Psoas muscle (tissue), 8 donors: ENCODE data around the gene NOTCH4. TPM values are rescaled to one million over a fixed set of nuclear protein-coding genes. Genes with fewer than 3 reads are reported as not detected.
"Not testable (repeated sequence)": the region's sequence is repeated elsewhere in the genome, so short reads cannot be mapped to it uniquely, and the experiment has no call there.

Experiments used
- ATAC-seq, 4 donors: fragments of 200-7000 bp; cut with Tn5 transposase; one replicate each; pipeline ENCODE4 v1.9.1; 2020; ENCODE audit warnings: moderate library complexity in 3 of 4, mild to moderate bottlenecking in 2 of 4
- DNase-seq, 2 donors: peaks; one replicate each; pipeline ENCODE4 v3.0.0-alpha.2; 2020
- H3K27ac ChIP-seq: fragments of 200-600 bp; one replicate; pipeline ENCODE4 v1.8.0; 2022
- H3K27me3 ChIP-seq, 3 donors: fragments of 200-600 bp in 1 of 3; one replicate each; pipeline versions ENCODE4 v1.6.1 to v1.8.0; 2013 to 2022; ENCODE audit warnings: low read length in 2 of 3, mild to moderate bottlenecking in 2 of 3, moderate library complexity in 1 of 3; ENCODE audit not compliant: insufficient read depth in 3 of 3
- H3K36me3 ChIP-seq, 2 donors: fragments of 200-600 bp in 1 of 2; one replicate each; pipeline versions ENCODE4 v1.6.1 to v1.8.0; 2013 to 2022; ENCODE audit warnings: low read depth in 1 of 2, mild to moderate bottlenecking in 1 of 2, moderate library complexity in 1 of 2; ENCODE audit not compliant: insufficient read depth in 1 of 2
- H3K4me1 ChIP-seq: fragments of 200-600 bp; one replicate; pipeline ENCODE4 v1.8.0; 2022
- H3K4me3 ChIP-seq: fragments of 200-600 bp; one replicate; pipeline ENCODE4 v1.8.0; 2022; ENCODE audit warnings: mild to moderate bottlenecking
- H3K9me3 ChIP-seq: fragments of 200-600 bp; one replicate; pipeline ENCODE4 v1.8.0; 2022
- CTCF ChIP-seq: fragments of 200-600 bp; IDR thresholded peaks from one replicate; pipeline ENCODE4 v1.8.0; 2022; ENCODE audit warnings: antibody characterized with exemption
- WGBS, 3 donors: extraction: QIAGEN DNeasy Blood & Tissue Kit; methylation state at CpG; one replicate each; pipeline versions ENCODE4 v1.1.6 to v1.1.7; 2013; 5-methylcytosine and 5-hydroxymethylcytosine counted together
- intact Hi-C, 2 donors: fragments of 100-400 bp; cut with DNase I; formaldehyde crosslinking; loops; one replicate each; pipeline versions ENCODE4 v1.11.0 to v1.14.2; 2022
- polyA plus RNA-seq, 3 donors: library from polyadenylated mRNA; stranded (reverse); fragments of 200-250 nt; gene quantifications; one replicate each; pipeline ENCODE4 v1.2.3, GENCODE V29; 2013
- total RNA-seq, 4 donors: library from RNA; stranded (reverse); fragmentation: NEBNext Ultra II Directional in 2 of 4; extraction: Animal tissue kit (Norgen Biotek cat#: 25700) in 2 of 4; gene quantifications; one replicate each; pipeline versions ENCODE4 v1.2.1 to v1.2.4, GENCODE V29; 2021 to 2023
- donor health status: healthy with polysubstance abuse.
- donor health status: DM: no; HTN: no; CAD: no; lungs with moderate emphysema.
- donor health status: Bipolar disorder and iron deficiency.
- donor health status: healthy.
- donor health status: DM: yes; HTN: yes; CAD: no.
- donor health status: DM: no; HTN: no; CAD: no.
- donor health status: DM: no; HTN: no; CAD: no.
- donor health status: DM: yes; HTN: yes; CAD: no.

The NOTCH4 gene
- total and polyA plus RNA-seq, 7 donors, result 9.7 to 19.5 (median 12.6) TPM

- DNase-seq, result no peak
- H3K27ac ChIP-seq, result peak overlapping the region; percentile 91
- TF ChIP-seq CTCF, result no peak
- no peak for ATAC-seq
- intact Hi-C loops, result no loop called here
- H3K4me1 ChIP-seq, result peaks cover 18% of the 10 kb centered on the region
- H3K36me3 ChIP-seq, result peaks cover 0 to 23% of the 10 kb centered on the region in 2 donors
- peak overlapping the region; percentile 77 for H3K4me3 ChIP-seq
- H3K27me3 ChIP-seq, result no peaks in the 10 kb centered on the region
- 17 to 28% (median 23%) methylated on average over 8 to 12 of the region's 13 CpGs for WGBS, 3 donors
- H3K9me3 ChIP-seq, result no peaks in the 10 kb centered on the region
These were observed 35.3 kb downstream of the NOTCH4 start for GRCh38 chr6:32188381-32189068.

GRCh38 chr6:32187725-32188380, 36.0 kb downstream of the NOTCH4 start:
- peak overlapping the region; percentile 91 for H3K27ac ChIP-seq
- H3K27me3 ChIP-seq, ATAC-seq, intact Hi-C loops, DNase-seq, H3K9me3 ChIP-seq: not testable (repeated sequence)
- WGBS, 3 donors, result 56 to 67% (median 61%) methylated on average over 16 to 18 of the region's 18 CpGs
- peak overlapping the region; percentile 77 for H3K4me3 ChIP-seq
- peaks cover 0 to 30% of the 10 kb centered on the region in 2 donors for H3K36me3 ChIP-seq
- peaks cover 18% of the 10 kb centered on the region for H3K4me1 ChIP-seq

GRCh38 chr6:32187009-32187709, 36.7 kb downstream of the NOTCH4 start:
- WGBS, 3 donors, result 68 to 75% (median 69%) methylated on average over 12 of the region's 12 CpGs
- DNase-seq (no peak), ATAC-seq (no peak)
- TF ChIP-seq CTCF, result no peak
- Histone ChIP-seq H3K9me3 (no peaks in the 10 kb centered on the region), H3K27me3 (no peaks in the 10 kb centered on the region), H3K27ac (peak overlapping the region; percentile 76), H3K36me3 (peaks cover 0 to 34% of the 10 kb centered on the region in 2 donors), H3K4me3 (no peak overlapping the region), H3K4me1 (peaks cover 25% of the 10 kb centered on the region)
- intact Hi-C loops, result no loop called here

GRCh38 chr6:32186151-32186840, 37.6 kb downstream of the NOTCH4 start:
- WGBS, 3 donors, result 54 to 66% (median 60%) methylated on average over 10 of the region's 10 CpGs
- ATAC-seq, intact Hi-C loops, H3K27me3 ChIP-seq, H3K9me3 ChIP-seq, DNase-seq: not testable (repeated sequence)
- Histone ChIP-seq H3K4me1 (peaks cover 25% of the 10 kb centered on the region), H3K4me3 (peak overlapping the region; percentile 7), H3K36me3 (peaks cover 0 to 40% of the 10 kb centered on the region in 2 donors), H3K27ac (peak overlapping the region; percentile 76)

- DNase-seq (peak; percentile 88 to 92), ATAC-seq (peak; percentile 74 to 85 (median 80))
- Histone ChIP-seq H3K4me3 (peak overlapping the region; percentile 7), H3K27ac (peak overlapping the region; percentile 76), H3K36me3 (peaks cover 0 to 46% of the 10 kb centered on the region in 2 donors), H3K4me1 (peaks cover 22% of the 10 kb centered on the region)
- H3K27me3 ChIP-seq, H3K9me3 ChIP-seq, intact Hi-C loops: not testable (repeated sequence)
- 6 to 15% (median 11%) methylated on average over 11 of the region's 11 CpGs for WGBS, 3 donors
These were observed 38.2 kb downstream of the NOTCH4 start for GRCh38 chr6:32185681-32186131.
